D341Med (cell line): ENCODE measurements around the gene TRPC4.
"Not testable (repeated sequence)": the region's sequence is repeated elsewhere in the genome, so short reads cannot be mapped to it uniquely, and the experiment has no call there.

Source experiments
- DNase-seq: peaks from one replicate; pipeline ENCODE4 v3.0.0; 2012; ENCODE audit warnings: low spot score

TRPC4 gene

DNA sequence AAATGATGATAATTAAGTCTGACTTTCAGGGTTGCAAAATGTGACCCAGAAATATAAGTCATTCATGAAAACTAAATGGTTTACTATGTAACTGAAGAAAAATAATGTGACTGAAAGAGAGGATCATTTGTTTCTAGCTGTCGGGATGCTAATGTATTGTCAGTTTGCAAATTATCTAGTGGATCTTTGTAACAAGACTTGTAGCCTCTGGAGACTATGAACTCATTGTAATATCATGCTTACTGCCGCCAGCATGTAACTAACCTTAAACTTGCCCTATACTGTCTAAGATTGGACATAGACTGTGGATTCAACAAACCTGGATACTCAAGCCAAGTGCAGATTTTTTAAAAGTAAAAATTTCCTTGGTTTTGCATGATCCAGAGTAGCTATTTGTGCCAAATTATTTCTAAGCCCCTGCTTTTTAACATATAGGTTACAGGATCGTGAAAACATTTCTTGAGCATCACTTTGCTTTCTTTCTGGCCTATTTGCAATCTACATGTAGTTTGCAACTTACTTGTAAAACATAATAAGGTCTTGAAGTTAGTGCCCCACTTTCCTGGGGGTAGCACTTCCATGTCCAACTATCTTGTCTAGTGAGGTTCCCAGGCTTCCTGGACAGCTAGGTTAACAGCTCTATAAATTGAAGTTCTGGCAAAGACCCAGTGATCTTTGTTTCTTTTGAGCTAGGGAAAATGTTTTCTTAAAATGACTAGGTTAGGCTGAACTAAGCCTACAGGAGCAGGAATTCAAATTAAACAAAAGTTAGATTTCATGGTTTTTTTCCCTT, 267.7 kb downstream of the TRPC4 start:
- no peak for DNase-seq

DNA sequence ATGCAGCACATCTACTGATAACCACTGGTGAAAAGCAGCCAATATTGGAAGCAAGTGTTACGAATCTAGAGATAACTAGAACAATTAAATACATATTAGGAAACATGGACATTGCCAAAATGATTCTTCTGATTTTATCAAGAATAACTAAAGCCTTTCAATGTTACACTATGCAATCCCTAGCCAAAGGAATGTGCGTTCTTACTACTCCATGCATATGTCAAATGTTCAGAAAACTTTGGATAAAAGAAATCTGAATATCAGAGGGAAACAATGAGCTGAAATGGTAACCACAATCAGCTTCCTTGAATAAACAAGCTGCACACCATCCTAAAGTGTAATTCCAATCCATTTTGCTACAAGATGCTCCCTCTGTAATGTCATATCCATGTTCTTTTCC, 270.1 kb downstream of the TRPC4 start:
- no peak for DNase-seq

DNA sequence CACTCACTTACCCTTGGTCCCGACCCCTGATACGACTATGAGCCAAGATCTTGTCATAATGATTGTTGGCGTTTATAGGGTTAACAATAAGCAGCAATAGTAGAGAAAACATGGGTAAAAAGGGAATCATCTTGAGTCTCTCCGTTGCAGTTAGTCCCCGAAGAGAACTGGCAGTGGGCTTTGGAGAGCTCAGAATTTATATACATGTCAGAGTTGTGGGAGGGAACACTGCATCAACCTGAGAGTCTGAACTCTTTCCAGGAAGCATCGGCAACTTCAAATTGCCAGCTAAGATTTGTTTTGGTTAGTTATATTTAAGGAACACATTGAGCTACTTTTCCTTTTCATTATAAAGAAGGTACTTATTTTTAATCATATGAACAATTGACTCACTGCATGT, 271.0 kb downstream of the TRPC4 start, which contains the start of gene POSTN:
POSTN (minus strand) TSS at position 172 of the 400 bp plus-strand sequence; CDS start at position 130, 42 bp downstream.
- DNase-seq: no peak

DNA sequence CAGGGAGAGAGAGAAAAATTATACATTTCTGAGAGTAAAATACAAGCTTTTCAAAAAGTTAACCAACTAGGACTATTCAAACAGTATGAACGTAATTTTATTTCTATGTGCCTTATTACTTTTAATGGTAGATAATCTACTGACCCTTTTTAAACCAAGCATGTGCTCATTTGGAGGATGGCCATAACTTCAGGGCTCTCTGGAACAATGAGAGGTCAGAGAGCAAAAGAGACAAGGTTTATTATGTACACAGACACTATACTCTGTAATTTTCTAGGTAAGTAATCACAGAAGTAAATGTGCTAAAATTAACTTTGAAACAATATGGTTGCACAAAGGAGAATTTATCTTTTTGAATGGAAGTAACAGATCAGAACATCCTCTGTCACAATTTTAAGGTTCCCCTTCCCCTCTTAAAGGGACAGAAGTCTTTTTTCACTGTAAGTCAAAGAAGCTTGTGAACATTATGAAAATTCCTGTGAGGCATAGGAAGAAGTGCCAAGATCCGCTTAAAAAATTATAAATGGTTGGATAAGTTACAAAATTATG, 272.0 kb downstream of the TRPC4 start:
- DNase-seq: no peak

DNA sequence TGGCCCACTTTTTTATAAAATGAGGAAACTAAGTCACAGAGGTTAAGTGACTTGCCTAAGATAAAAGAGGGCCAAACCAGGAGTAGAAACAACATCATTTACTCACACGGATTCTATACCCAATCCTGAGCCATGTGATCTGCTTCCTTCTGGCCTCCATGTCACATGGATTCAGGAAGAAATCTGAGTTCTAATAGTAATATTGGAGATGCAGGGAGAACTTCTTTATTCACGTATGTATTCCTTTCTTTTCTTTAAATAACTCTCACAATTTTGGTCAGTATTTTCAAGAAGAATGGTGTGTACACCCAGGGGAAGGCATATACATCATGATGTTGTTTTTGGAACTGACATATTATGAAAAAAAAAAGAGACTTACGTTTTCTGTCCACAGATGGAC, 272.8 kb downstream of the TRPC4 start:
- DNase-seq: no peak

DNA sequence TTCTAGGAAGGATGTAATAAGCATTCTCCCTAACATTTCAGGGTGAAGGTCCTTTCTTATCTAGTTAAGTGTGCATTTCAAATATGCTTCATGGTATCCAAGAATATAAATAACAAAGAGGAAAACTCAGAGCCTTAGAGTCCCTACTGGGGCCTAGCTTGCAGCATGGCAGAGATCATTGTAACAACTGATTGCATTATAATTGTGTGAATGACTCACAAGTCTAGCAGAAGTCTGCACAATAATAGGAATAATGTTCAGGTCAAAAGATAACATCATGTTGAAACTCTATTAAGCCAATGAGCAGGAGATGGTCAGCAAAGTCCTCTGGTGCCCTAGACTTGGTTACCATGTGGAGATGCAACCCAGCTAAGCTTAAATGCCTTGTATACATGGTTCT, 274.4 kb downstream of the TRPC4 start:
- no peak for DNase-seq

DNA sequence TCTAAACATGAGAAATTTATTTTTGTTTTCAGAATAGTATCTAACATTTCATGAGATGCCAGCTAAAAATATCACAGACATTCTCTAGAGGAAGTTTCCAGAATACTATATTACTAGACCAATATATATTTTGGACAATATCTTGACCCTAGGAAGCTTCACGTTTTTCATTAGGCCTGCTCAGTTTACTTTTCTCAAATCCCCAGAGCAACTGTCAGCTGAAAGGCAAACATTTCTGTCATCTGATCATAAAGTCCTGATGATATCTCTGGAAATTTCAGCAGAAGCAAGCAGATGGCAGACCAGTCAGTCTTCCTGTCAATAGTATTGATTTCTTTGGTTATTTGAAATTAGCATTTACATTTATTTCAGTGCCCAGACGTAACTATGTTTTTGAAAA, 275.0 kb downstream of the TRPC4 start:
- no peak for DNase-seq

DNA sequence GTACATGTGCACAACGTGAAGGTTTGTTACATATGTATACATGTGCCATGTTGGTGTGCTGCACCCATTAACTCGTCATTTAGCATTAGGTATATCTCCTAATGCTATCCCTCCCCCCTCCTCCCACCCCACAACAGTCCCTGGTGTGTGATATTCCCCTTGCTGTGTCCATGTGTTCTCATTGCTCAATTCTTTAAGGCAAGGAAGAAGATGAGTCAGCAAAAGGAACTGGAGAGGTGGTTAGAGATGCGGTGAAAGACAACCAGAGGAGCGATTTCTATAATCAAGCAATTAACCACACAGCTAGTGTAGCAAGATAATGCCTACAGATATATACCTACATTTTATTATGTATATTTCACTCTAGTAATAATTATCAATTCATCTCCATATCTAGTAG, 280.2 kb downstream of the TRPC4 start:
- DNase-seq: not testable (repeated sequence)

DNA sequence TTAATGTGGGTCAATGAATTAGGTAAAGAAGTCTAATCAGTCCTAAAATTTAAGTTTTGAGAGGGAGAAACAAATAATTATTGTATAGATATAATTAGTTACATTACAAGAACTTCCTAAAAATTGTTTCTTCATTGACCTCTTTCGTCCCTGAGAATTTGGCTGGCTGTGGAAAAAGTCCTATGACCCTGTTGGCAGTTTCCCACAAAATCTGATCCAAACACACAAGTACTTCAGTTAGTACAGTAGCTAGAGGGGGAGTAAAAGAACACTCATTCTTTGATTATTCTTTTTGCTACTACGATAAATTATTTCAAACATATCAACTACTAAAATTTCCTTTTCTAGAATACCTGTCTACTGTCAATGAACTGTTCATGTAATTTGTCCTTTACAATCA, 282.3 kb downstream of the TRPC4 start:
- no peak for DNase-seq
